Prostate gland (tissue), 2 donors: Measurements from ENCODE around the gene UBALD1.
"Not testable (repeated sequence)": the region's sequence is repeated elsewhere in the genome, so short reads cannot be mapped to it uniquely, and the experiment has no call there.

Source experiments
- POLR2AphosphoS5 ChIP-seq: sonication (generic); formaldehyde crosslinking; IDR thresholded peaks from one replicate; pipeline ENCODE4 v1.6.1; 2017; ENCODE audit warnings: antibody characterized with exemption
- TF ChIP-seq, protein P1 (sequence below), 4 experiments: fragments of 200-600 bp in 2 of 4; fragments of 450-650 bp in 2 of 4; sonication (generic) in 2 of 4; IDR thresholded peaks; 1 replicate in 3 of 4; 2 replicates in 1 of 4; pipeline ENCODE4 v1.5.1; 2016 to 2019; ENCODE audit warnings: antibody characterized with exemption in 4 of 4, mild to moderate bottlenecking in 2 of 4, moderate library complexity in 2 of 4

DNA sequence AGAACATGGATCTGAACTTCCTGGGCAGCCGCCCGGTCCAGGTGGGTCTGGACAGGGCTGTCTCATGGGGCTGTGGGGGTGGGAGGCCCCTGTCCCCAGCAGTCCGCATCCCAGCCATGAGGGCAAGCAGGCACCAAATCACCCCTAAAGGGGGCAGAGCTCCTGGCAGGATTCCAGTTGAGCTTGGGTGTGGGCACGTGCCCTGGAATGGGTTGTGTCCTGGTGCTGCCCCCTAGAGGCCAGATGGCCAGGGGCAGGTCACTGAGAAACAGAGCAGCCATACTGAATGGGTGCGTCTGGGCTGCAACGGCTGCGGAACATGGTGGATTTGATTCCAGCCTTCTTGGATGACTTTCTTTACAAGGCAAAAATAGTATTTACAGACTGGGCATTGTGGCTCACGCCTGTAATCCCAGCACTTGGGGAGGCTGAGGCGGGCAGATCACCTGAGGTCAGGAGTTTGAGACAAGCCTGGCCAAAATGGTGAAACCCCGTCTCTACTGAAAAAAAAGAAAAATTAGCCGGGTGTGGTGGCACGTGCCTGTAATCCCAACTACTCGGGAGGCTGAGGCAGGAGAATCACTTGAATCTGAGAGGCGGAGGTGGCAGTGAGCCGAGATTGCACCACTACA is 35.9 kb upstream of the UBALD1 start:
- TF ChIP-seq, protein P1, sequence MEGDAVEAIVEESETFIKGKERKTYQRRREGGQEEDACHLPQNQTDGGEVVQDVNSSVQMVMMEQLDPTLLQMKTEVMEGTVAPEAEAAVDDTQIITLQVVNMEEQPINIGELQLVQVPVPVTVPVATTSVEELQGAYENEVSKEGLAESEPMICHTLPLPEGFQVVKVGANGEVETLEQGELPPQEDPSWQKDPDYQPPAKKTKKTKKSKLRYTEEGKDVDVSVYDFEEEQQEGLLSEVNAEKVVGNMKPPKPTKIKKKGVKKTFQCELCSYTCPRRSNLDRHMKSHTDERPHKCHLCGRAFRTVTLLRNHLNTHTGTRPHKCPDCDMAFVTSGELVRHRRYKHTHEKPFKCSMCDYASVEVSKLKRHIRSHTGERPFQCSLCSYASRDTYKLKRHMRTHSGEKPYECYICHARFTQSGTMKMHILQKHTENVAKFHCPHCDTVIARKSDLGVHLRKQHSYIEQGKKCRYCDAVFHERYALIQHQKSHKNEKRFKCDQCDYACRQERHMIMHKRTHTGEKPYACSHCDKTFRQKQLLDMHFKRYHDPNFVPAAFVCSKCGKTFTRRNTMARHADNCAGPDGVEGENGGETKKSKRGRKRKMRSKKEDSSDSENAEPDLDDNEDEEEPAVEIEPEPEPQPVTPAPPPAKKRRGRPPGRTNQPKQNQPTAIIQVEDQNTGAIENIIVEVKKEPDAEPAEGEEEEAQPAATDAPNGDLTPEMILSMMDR (IDR thresholded peaks at IDR 0.05), result peak in 3 of 4 experiments; percentile 37 to 57 (median 41)
- TF ChIP-seq POLR2AphosphoS5, result not testable (repeated sequence)
